HEK293 (cell line): ENCODE measurements around the gene TCTN2.

Experiments
- CTCF ChIA-PET: fragments of 350-600 bp; formaldehyde crosslinking; extraction: SDS; loops from one replicate; lab custom pipeline; 2021; ENCODE audit warnings: antibody characterized with exemption; lab: Yijun Ruan, JAX
- POLR2A ChIA-PET: fragments of 300-600 bp; formaldehyde crosslinking; extraction: SDS; loops from one replicate; lab custom pipeline; 2020; ENCODE audit warnings: antibody characterized with exemption, inconsistent platforms; lab: Yijun Ruan, JAX
- H3K27ac ChIP-seq: fragments of 200-500 bp; sonication (Bioruptor generic); 2 replicates; pipeline ENCODE4 v1.5.1; 2014; ENCODE audit warnings: low read depth, low read length, control low read depth, inconsistent platforms; ENCODE audit errors: extremely low read depth
- H3K36me3 ChIP-seq, 2 experiments: fragments of 200-500 bp in 1 of 2; sonication (Bioruptor generic) in 1 of 2; 1 replicate in 1 of 2; 2 replicates in 1 of 2; pipeline ENCODE4 v1.5.1; 2014 to 2017; ENCODE audit warnings: inconsistent platforms in 2 of 2, low read length in 2 of 2; ENCODE audit not compliant: control insufficient read depth in 2 of 2, insufficient read depth in 1 of 2
- H3K4me1 ChIP-seq: fragments of 200-500 bp; sonication (Bioruptor generic); 2 replicates; pipeline ENCODE4 v1.5.1; 2014; ENCODE audit warnings: mild to moderate bottlenecking, low read length, inconsistent platforms; ENCODE audit not compliant: control insufficient read depth, insufficient read depth
- H3K4me3 ChIP-seq: 2 replicates; pipeline ENCODE4 v1.5.1; 2011; ENCODE audit warnings: low read depth, mild to moderate bottlenecking, control low read depth, low read length, moderate library complexity
- H3K9me3 ChIP-seq: fragments of 200-500 bp; sonication (Bioruptor generic); 2 replicates; pipeline ENCODE4 v1.5.1; 2014; ENCODE audit warnings: low read depth, low read length, inconsistent platforms; ENCODE audit not compliant: control insufficient read depth, insufficient read depth
- BCL11B ChIP-seq: fragments of 450-650 bp; formaldehyde crosslinking; IDR thresholded peaks from 2 replicates; pipeline ENCODE4 v1.5.1; 2016; ENCODE audit warnings: low read depth, missing biosample characterization, missing genetic modification characterization
- FEZF1 ChIP-seq: fragments of 450-650 bp; formaldehyde crosslinking; IDR thresholded peaks from 2 replicates; pipeline ENCODE4 v1.5.1; 2016; ENCODE audit warnings: missing biosample characterization, missing genetic modification characterization
- KLF7 ChIP-seq: fragments of 450-650 bp; formaldehyde crosslinking; IDR thresholded peaks from 2 replicates; pipeline ENCODE4 v1.5.1; 2016; ENCODE audit warnings: missing biosample characterization, missing genetic modification characterization, borderline replicate concordance
- KLF9 ChIP-seq: fragments of 450-650 bp; formaldehyde crosslinking; IDR thresholded peaks from 2 replicates; pipeline ENCODE4 v1.5.1; 2016; ENCODE audit warnings: missing biosample characterization, missing genetic modification characterization, low read depth
- SCRT2 ChIP-seq: fragments of 450-650 bp; formaldehyde crosslinking; IDR thresholded peaks from 2 replicates; pipeline ENCODE4 v1.5.1; 2016; ENCODE audit warnings: missing biosample characterization, missing genetic modification characterization
- ZEB2 ChIP-seq: fragments of 450-650 bp; formaldehyde crosslinking; IDR thresholded peaks from 2 replicates; pipeline ENCODE4 v1.5.1; 2016; ENCODE audit warnings: missing biosample characterization, missing genetic modification characterization
- ZNF133 ChIP-seq: fragments of 450-650 bp; formaldehyde crosslinking; IDR thresholded peaks from 2 replicates; pipeline ENCODE4 v1.5.1; 2016; ENCODE audit warnings: missing biosample characterization, missing genetic modification characterization
- ZNF169 ChIP-seq: fragments of 450-650 bp; formaldehyde crosslinking; IDR thresholded peaks from 2 replicates; pipeline ENCODE4 v1.5.1; 2016; ENCODE audit warnings: missing biosample characterization, missing genetic modification characterization
- ZNF311 ChIP-seq: fragments of 450-650 bp; formaldehyde crosslinking; IDR thresholded peaks from 2 replicates; pipeline ENCODE4 v1.5.1; 2017; ENCODE audit warnings: missing biosample characterization, missing genetic modification characterization, borderline replicate concordance
- ZNF354C ChIP-seq: fragments of 450-650 bp; formaldehyde crosslinking; IDR thresholded peaks from 2 replicates; pipeline ENCODE4 v1.5.1; 2016; ENCODE audit warnings: missing biosample characterization, missing genetic modification characterization, low read depth, borderline replicate concordance
- ZNF549 ChIP-seq: fragments of 450-650 bp; IDR thresholded peaks from 2 replicates; pipeline ENCODE4 v1.5.1; 2018; ENCODE audit warnings: missing biosample characterization, missing genetic modification characterization, mild to moderate bottlenecking, inconsistent platforms, moderate library complexity
- ZNF585B ChIP-seq: fragments of 450-650 bp; formaldehyde crosslinking; IDR thresholded peaks from 2 replicates; pipeline ENCODE4 v1.5.1; 2016; ENCODE audit warnings: missing biosample characterization, missing genetic modification characterization
- ZNF600 ChIP-seq: fragments of 450-650 bp; formaldehyde crosslinking; IDR thresholded peaks from 2 replicates; pipeline ENCODE4 v1.5.1; 2016; ENCODE audit warnings: missing biosample characterization, missing genetic modification characterization
- ZNF654 ChIP-seq: fragments of 450-650 bp; formaldehyde crosslinking; IDR thresholded peaks from 2 replicates; pipeline ENCODE4 v1.5.1; 2016; ENCODE audit warnings: low read depth, missing biosample characterization, missing genetic modification characterization
- ZNF701 ChIP-seq: fragments of 450-650 bp; formaldehyde crosslinking; IDR thresholded peaks from 2 replicates; pipeline ENCODE4 v1.5.1; 2016; ENCODE audit warnings: missing biosample characterization, missing genetic modification characterization
- ZNF76 ChIP-seq: fragments of 450-650 bp; formaldehyde crosslinking; IDR thresholded peaks from 2 replicates; pipeline ENCODE4; 2016; ENCODE audit warnings: low read depth, missing biosample characterization, missing genetic modification characterization, borderline replicate concordance
- ZNF768 ChIP-seq: fragments of 450-650 bp; formaldehyde crosslinking; IDR thresholded peaks from 2 replicates; pipeline ENCODE4 v1.5.1; 2018; ENCODE audit warnings: missing biosample characterization, mild to moderate bottlenecking, missing genetic modification characterization
- ZNF837 ChIP-seq: fragments of 450-650 bp; formaldehyde crosslinking; IDR thresholded peaks from 2 replicates; pipeline ENCODE4 v1.5.1; 2016; ENCODE audit warnings: missing biosample characterization, missing genetic modification characterization
- TF ChIP-seq, protein P1 (sequence below): fragments of 450-650 bp; formaldehyde crosslinking; IDR thresholded peaks from 2 replicates; pipeline ENCODE4 v1.5.1; 2016; ENCODE audit warnings: missing biosample characterization, missing genetic modification characterization
- TF ChIP-seq, protein P2 (sequence below): fragments of 450-650 bp; formaldehyde crosslinking; IDR thresholded peaks from 2 replicates; pipeline ENCODE4 v1.5.1; 2016; ENCODE audit warnings: missing biosample characterization, missing genetic modification characterization
- TF ChIP-seq, protein P3 (sequence below): fragments of 450-650 bp; formaldehyde crosslinking; IDR thresholded peaks from 2 replicates; pipeline ENCODE4 v1.5.1; 2016; ENCODE audit warnings: missing biosample characterization, missing genetic modification characterization
- TF ChIP-seq, protein P4 (sequence below): fragments of 450-650 bp; IDR thresholded peaks from 2 replicates; pipeline ENCODE4 v1.5.1; 2018; ENCODE audit warnings: missing biosample characterization, mild to moderate bottlenecking, missing genetic modification characterization

TCTN2 gene

DNA sequence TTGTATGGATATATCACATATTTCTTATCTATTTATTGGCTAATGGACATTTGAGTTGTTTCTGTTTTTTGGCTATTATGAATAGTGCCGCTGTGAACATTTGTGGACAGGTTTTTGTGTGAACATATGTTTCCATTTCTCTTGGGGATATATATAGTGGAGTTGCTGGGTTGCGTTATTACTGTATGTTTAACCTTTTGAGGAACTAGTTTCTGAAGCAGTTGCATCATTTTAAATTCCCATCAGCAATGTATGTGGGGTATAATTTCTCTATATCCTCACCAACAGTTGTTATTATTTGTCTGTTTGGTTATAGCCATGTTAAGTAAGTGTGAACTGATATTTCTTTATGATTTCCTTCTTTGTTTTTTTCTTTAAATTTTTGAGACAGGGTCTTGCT lies 10.7 kb downstream of the TCTN2 start (continued):
- no peak for TF ChIP-seq ZNF169 (tag by site-specific recombination)
- TF ChIP-seq ZEB2 (tag by site-specific recombination), result no peak
- TF ChIP-seq ZNF133 (tag by site-specific recombination), result no peak
- TF ChIP-seq FEZF1 (tag by site-specific recombination), result no peak
- no peak for TF ChIP-seq ZNF600 (tag by site-specific recombination)
- TF ChIP-seq, protein P1, sequence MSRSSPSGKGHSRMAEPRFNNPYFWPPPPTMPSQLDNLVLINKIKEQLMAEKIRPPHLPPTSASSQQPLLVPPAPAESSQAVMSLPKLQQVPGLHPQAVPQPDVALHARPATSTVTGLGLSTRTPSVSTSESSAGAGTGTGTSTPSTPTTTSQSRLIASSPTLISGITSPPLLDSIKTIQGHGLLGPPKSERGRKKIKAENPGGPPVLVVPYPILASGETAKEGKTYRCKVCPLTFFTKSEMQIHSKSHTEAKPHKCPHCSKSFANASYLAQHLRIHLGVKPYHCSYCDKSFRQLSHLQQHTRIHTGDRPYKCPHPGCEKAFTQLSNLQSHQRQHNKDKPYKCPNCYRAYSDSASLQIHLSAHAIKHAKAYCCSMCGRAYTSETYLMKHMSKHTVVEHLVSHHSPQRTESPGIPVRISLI, result no peak
- TF ChIP-seq, protein P2, sequence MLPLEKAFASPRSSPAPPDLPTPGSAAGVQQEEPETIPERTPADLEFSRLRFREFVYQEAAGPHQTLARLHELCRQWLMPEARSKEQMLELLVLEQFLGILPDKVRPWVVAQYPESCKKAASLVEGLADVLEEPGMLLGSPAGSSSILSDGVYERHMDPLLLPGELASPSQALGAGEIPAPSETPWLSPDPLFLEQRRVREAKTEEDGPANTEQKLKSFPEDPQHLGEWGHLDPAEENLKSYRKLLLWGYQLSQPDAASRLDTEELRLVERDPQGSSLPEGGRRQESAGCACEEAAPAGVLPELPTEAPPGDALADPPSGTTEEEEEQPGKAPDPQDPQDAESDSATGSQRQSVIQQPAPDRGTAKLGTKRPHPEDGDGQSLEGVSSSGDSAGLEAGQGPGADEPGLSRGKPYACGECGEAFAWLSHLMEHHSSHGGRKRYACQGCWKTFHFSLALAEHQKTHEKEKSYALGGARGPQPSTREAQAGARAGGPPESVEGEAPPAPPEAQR, result no peak
- TF ChIP-seq ZNF654 (tag by site-specific recombination), result no peak
- TF ChIP-seq, all 188 proteins: peak for 0

DNA sequence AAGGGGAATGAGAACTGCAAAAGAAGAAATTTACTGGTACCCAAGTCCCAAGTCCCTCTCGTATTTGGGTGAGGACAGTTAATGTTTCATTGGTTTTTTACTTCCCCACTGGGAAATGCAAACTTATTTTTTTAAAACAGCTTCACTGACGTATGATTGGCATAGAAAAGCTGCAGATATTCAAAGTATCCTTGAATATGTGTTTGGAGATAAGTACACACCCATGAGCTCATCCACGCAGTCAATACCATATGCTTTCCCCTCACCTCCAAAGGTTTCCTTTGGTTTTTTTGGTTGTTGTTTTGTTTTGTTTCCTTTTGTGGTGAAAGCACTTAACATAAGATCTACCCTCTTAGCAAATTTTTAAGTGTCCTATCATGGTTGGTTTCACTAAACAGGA lies 13.1 kb downstream of the TCTN2 start:
- CTCF ChIA-PET, result interaction anchor here (0.6 kb wide), 2 partner anchors 464 to 1102 kb away, joined by 3 to 4 read pairs; no protein-coding TSS in a partner anchor
- Histone ChIP-seq H3K4me3 (no peak overlapping the region), H3K36me3 (peaks cover 22 to 36% of the 10 kb centered on the region in 2 experiments; a peak in 2 of 3 replicates), H3K4me1 (no peaks in the 10 kb centered on the region), H3K9me3 (no peaks in the 10 kb centered on the region), H3K27ac (no peak overlapping the region)
- POLR2A ChIA-PET, result no interaction called here
- TF ChIP-seq ZNF311 (tag by site-specific recombination) (no peak), ZNF76 (tag by site-specific recombination) (no peak), SCRT2 (tag by site-specific recombination) (no peak)
- TF ChIP-seq, protein P3, sequence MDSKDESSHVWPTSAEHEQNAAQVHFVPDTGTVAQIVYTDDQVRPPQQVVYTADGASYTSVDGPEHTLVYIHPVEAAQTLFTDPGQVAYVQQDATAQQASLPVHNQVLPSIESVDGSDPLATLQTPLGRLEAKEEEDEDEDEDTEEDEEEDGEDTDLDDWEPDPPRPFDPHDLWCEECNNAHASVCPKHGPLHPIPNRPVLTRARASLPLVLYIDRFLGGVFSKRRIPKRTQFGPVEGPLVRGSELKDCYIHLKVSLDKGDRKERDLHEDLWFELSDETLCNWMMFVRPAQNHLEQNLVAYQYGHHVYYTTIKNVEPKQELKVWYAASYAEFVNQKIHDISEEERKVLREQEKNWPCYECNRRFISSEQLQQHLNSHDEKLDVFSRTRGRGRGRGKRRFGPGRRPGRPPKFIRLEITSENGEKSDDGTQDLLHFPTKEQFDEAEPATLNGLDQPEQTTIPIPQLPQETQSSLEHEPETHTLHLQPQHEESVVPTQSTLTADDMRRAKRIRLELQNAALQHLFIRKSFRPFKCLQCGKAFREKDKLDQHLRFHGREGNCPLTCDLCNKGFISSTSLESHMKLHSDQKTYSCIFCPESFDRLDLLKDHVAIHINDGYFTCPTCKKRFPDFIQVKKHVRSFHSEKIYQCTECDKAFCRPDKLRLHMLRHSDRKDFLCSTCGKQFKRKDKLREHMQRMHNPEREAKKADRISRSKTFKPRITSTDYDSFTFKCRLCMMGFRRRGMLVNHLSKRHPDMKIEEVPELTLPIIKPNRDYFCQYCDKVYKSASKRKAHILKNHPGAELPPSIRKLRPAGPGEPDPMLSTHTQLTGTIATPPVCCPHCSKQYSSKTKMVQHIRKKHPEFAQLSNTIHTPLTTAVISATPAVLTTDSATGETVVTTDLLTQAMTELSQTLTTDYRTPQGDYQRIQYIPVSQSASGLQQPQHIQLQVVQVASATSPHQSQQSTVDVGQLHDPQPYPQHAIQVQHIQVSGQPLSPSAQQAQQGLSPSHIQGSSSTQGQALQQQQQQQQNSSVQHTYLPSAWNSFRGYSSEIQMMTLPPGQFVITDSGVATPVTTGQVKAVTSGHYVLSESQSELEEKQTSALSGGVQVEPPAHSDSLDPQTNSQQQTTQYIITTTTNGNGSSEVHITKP (tag by site-specific recombination), result no peak
- TF ChIP-seq, all 188 proteins: peak for 0

DNA sequence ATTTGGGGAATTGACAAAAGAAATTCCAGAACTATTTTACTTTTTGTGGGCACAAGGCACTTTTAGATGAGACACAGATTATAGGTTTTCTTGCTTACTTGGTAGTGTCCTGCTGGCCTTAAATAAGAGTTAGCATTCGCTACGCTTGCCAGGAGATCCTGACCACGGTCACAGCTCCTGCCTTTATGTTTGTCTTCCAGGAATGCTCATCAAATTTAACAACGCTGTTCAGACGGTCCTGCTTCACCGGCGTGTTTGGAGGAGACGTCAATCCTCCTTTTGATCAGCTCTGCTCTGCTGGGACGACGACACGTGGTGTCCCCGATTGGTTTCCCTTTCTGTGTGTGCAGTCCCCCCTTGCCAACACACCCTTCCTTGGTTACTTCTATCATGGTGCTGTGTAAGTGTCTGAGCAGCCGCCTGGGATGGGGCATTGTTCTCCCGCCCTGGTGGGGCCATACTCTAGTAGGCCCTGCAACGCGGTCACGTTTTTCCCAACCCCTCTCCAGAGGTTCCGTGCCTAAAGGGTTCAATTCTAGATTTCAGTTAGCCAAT lies 15.8 kb downstream of the TCTN2 start:
- no peak overlapping the region for H3K27ac ChIP-seq
- peaks cover 15 to 39% of the 10 kb centered on the region in 2 experiments; a peak in 2 of 3 replicates for H3K36me3 ChIP-seq
- ChIA-PET CTCF (no interaction called here), POLR2A (no interaction called here)
- no peaks in the 10 kb centered on the region for H3K9me3 ChIP-seq
- H3K4me3 ChIP-seq, result no peak overlapping the region
- no peaks in the 10 kb centered on the region for H3K4me1 ChIP-seq
- no peak for TF ChIP-seq SCRT2 (tag by site-specific recombination)
- TF ChIP-seq ZNF837 (tag by site-specific recombination), result no peak
- TF ChIP-seq ZNF701 (tag by site-specific recombination), result no peak
- no peak for TF ChIP-seq ZNF354C (tag by site-specific recombination)
- TF ChIP-seq, protein P3 (tag by site-specific recombination), result no peak
- TF ChIP-seq KLF7 (tag by site-specific recombination), result no peak
- TF ChIP-seq ZNF549 (tag by site-specific recombination), result no peak
- no peak for TF ChIP-seq ZNF768
- TF ChIP-seq ZNF585B (tag by site-specific recombination), result no peak
- no peak for TF ChIP-seq KLF9 (tag by site-specific recombination)
- TF ChIP-seq BCL11B (tag by site-specific recombination), result no peak
- TF ChIP-seq, protein P4, sequence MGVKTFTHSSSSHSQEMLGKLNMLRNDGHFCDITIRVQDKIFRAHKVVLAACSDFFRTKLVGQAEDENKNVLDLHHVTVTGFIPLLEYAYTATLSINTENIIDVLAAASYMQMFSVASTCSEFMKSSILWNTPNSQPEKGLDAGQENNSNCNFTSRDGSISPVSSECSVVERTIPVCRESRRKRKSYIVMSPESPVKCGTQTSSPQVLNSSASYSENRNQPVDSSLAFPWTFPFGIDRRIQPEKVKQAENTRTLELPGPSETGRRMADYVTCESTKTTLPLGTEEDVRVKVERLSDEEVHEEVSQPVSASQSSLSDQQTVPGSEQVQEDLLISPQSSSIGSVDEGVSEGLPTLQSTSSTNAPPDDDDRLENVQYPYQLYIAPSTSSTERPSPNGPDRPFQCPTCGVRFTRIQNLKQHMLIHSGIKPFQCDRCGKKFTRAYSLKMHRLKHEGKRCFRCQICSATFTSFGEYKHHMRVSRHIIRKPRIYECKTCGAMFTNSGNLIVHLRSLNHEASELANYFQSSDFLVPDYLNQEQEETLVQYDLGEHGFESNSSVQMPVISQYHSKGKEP (tag by site-specific recombination), result no peak
